Vagina (tissue), 2 donors: ENCODE measurements around the gene NKAIN4. TPM values are rescaled to one million over a fixed set of nuclear protein-coding genes. Genes with fewer than 3 reads are reported as not detected.

ENCODE experiments used
- DNase-seq, 2 donors: peaks; one replicate each; pipeline ENCODE4 v3.0.0-alpha.2; 2017; ENCODE audit errors: extremely low spot score in 2 of 2
- H3K27ac ChIP-seq: fragments of 200-600 bp; sonication (generic); one replicate; pipeline ENCODE4 v1.5.1; 2019
- H3K27me3 ChIP-seq: fragments of 200-600 bp; sonication (generic); one replicate; pipeline ENCODE4 v1.5.1; 2019
- H3K36me3 ChIP-seq, 2 donors: fragments of 200-600 bp; sonication (generic); one replicate each; pipeline ENCODE4 v1.5.1; 2017 to 2019
- H3K4me1 ChIP-seq: fragments of 200-600 bp; sonication (generic); one replicate; pipeline ENCODE4 v1.5.1; 2019
- H3K4me3 ChIP-seq, 2 donors: fragments of 200-600 bp; sonication (generic); 1 replicate in 1 of 2; 2 replicates in 1 of 2; pipeline ENCODE4 v1.5.1; 2016 to 2019
- H3K9me3 ChIP-seq: fragments of 200-600 bp; sonication (generic); one replicate; pipeline ENCODE4 v1.5.1; 2019
- POLR2A ChIP-seq, 2 donors: fragments of 450-650 bp; IDR thresholded peaks; one replicate each; pipeline ENCODE4 v1.6.1; 2017; ENCODE audit warnings: antibody characterized with exemption in 2 of 2, mild to moderate bottlenecking in 2 of 2, moderate library complexity in 2 of 2
- POLR2AphosphoS5 ChIP-seq, 2 donors: sonication (generic); formaldehyde crosslinking; IDR thresholded peaks; one replicate each; pipeline ENCODE4 v1.9.0; 2017; ENCODE audit warnings: antibody characterized with exemption in 2 of 2, mild to moderate bottlenecking in 2 of 2, low read depth in 1 of 2; ENCODE audit not compliant: insufficient read depth in 1 of 2
- intact Hi-C: fragments of 100-400 bp; cut with DNase I; formaldehyde crosslinking; loops from one replicate; pipeline ENCODE4 v1.15.1; 2023
- total RNA-seq: library from RNA; depleted of rRNA; stranded (reverse); fragments of >200 nt; gene quantifications from one replicate; pipeline ENCODE4 v1.2.3, GENCODE V29; 2016
- TF ChIP-seq, protein P1 (sequence below), 3 experiments: fragments of 450-650 bp in 2 of 3; fragments of 200-600 bp in 1 of 3; sonication (generic) in 1 of 3; IDR thresholded peaks; one replicate each; pipeline ENCODE4 v1.5.1; 2017 to 2019; ENCODE audit warnings: antibody characterized with exemption in 3 of 3, mild to moderate bottlenecking in 2 of 3, moderate library complexity in 2 of 3

The NKAIN4 gene
- total RNA-seq, 1 donor from 2014 or later, result not detected

DNA sequence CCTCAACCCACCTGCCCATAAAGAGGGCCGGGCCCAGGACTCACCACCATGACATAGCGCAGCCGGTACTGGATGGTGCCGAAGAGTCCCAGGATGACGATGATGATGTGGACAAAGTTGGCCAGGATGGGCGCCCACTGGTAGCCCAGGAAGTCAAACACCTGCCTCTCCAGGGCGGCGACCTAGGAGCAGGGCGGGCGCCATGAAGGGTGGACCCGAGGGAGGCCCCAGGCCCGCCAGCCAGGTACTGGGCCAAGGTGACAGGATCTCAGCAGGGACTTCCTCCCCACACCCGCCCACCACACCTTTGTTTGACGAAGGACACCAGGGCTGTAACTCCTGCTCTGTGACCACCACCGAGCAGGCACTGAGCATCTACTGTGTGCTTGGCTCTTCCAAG, 4.4 kb downstream of the NKAIN4 start:
- DNase-seq, result no peak
- Histone ChIP-seq H3K4me3 (no peak overlapping the region), H3K9me3 (no peaks in the 10 kb centered on the region), H3K27me3 (peaks cover 11% of the 10 kb centered on the region), H3K36me3 (no peaks in the 10 kb centered on the region), H3K27ac (no peak overlapping the region), H3K4me1 (peaks cover 21% of the 10 kb centered on the region)
- TF ChIP-seq, protein P1, sequence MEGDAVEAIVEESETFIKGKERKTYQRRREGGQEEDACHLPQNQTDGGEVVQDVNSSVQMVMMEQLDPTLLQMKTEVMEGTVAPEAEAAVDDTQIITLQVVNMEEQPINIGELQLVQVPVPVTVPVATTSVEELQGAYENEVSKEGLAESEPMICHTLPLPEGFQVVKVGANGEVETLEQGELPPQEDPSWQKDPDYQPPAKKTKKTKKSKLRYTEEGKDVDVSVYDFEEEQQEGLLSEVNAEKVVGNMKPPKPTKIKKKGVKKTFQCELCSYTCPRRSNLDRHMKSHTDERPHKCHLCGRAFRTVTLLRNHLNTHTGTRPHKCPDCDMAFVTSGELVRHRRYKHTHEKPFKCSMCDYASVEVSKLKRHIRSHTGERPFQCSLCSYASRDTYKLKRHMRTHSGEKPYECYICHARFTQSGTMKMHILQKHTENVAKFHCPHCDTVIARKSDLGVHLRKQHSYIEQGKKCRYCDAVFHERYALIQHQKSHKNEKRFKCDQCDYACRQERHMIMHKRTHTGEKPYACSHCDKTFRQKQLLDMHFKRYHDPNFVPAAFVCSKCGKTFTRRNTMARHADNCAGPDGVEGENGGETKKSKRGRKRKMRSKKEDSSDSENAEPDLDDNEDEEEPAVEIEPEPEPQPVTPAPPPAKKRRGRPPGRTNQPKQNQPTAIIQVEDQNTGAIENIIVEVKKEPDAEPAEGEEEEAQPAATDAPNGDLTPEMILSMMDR (IDR thresholded peaks at IDR 0.05), result no peak
- TF ChIP-seq POLR2A (IDR thresholded peaks at IDR 0.05), result no peak
- no peak for TF ChIP-seq POLR2AphosphoS5 (IDR thresholded peaks at IDR 0.05; ENCODE audit: insufficient read depth in 1 of 2, low read depth in 1 of 2)
- intact Hi-C loops, result no loop called here

DNA sequence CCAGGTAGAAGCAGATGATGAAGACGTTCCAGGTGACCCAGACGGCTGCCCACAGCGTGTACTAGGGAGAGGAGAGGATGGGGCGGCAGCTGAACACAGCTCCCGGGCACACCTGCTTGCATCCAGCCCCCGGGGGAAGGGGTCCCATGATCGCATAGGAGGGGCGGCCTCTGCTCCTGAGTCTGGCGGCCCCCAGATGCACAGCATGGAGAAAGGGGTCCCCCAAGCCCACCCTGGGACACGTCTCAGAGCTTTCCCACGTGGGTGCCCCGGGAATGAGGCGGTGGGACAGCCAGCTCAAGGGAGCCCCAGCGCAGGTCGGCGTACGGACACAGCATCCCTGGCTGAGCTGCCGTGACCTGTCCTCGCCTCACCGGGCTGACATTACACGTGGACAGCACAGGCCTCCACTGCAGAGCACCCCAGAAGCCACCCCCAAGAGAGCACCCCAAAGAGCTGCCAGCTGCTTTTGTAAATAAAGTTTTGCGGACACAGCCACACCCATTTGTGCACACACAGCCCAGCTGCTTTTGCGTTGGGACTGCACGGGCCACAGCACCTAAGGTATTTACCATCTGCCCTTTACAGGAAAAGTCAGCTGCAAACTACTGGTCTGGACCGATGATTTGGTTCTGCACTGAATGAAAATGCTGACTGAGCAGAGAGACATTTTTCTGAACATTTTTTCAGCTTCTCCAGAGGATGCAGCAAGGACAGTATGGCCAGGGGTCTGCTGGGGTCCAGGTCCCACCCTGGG, 5.2 kb downstream of the NKAIN4 start:
- no peak overlapping the region for H3K27ac ChIP-seq
- H3K36me3 ChIP-seq, result no peaks in the 10 kb centered on the region
- no peak for DNase-seq
- no peak overlapping the region for H3K4me3 ChIP-seq
- intact Hi-C loops, result no loop called here
- no peak for TF ChIP-seq POLR2A (IDR thresholded peaks at IDR 0.05)
- no peak for TF ChIP-seq POLR2AphosphoS5 (IDR thresholded peaks at IDR 0.05; ENCODE audit: insufficient read depth in 1 of 2, low read depth in 1 of 2)
- TF ChIP-seq, protein P1 (IDR thresholded peaks at IDR 0.05), result no peak
- H3K9me3 ChIP-seq, result no peaks in the 10 kb centered on the region
- peaks cover 12% of the 10 kb centered on the region for H3K4me1 ChIP-seq
- H3K27me3 ChIP-seq, result peaks cover 2% of the 10 kb centered on the region

- H3K27me3 ChIP-seq, result no peaks in the 10 kb centered on the region
- intact Hi-C loops, result no loop called here
- DNase-seq, result no peak
Observed at GRCh38 chr20:63247671-63248228, 6.5 kb downstream of the NKAIN4 start.

DNA sequence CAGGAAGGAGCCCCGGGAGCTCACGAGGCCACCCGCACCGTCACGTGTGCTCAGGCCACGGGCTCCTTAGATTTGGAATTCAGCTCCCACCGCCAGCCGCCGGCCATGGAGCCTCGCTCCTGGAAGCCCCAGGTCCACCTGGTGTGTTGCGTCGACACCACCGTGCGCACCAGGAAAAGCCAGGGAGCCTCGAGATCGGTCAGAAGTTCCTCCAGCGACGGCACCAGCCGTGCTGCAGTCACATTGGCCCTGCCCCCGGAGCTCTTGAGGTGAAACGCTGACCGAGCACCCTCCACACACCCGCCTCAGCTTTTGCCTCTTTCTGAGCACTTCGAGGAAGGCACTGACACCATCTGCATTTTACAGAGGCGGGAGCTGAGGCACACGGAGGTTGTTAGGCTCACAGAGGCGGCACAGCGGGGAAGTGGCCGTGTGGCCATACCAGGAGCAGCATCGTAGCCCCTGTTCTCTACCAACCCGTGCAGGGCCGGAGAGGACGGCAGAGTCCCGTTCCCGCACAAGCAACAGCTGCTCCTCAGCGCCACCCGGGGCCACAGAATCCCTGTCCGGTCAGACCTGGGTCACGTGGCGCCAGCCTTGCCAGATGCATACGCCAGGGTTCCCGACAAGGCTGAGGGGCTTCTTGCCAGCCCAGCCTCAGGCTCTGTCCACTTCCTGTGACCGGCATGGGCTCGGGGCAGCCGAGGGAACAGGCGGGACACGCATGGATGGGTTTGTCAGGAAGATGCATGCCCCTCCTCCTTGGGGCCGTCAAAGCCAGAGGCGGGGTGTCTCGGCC, 7.6 kb downstream of the NKAIN4 start:
- H3K36me3 ChIP-seq, result no peaks in the 10 kb centered on the region
- intact Hi-C loops, result no loop called here
- DNase-seq, result no peak
- H3K27me3 ChIP-seq, result no peaks in the 10 kb centered on the region
- H3K27ac ChIP-seq, result no peak overlapping the region
- TF ChIP-seq POLR2A (IDR thresholded peaks at IDR 0.05), result no peak
- TF ChIP-seq, protein P1 (IDR thresholded peaks at IDR 0.05), result no peak
- no peak for TF ChIP-seq POLR2AphosphoS5 (IDR thresholded peaks at IDR 0.05; ENCODE audit: insufficient read depth in 1 of 2, low read depth in 1 of 2)
- H3K4me3 ChIP-seq, result no peak overlapping the region
- H3K4me1 ChIP-seq, result no peaks in the 10 kb centered on the region
- no peaks in the 10 kb centered on the region for H3K9me3 ChIP-seq

More at GRCh38 chr20:63247671-63248228, 6.5 kb downstream of the NKAIN4 start:
- no peaks in the 10 kb centered on the region for H3K36me3 ChIP-seq
- no peak overlapping the region for H3K27ac ChIP-seq
- no peaks in the 10 kb centered on the region for H3K4me1 ChIP-seq
- no peak overlapping the region for H3K4me3 ChIP-seq
- no peaks in the 10 kb centered on the region for H3K9me3 ChIP-seq
- no peak for TF ChIP-seq POLR2AphosphoS5 (IDR thresholded peaks at IDR 0.05; ENCODE audit: insufficient read depth in 1 of 2, low read depth in 1 of 2)
- TF ChIP-seq POLR2A (IDR thresholded peaks at IDR 0.05), result no peak
- TF ChIP-seq, protein P1 (IDR thresholded peaks at IDR 0.05), result no peak
